H1 (cell line): ENCODE results near the gene DIAPH2.

ENCODE experiments used
- CTCF ChIP-seq, 3 experiments: IDR thresholded peaks; 1 replicate in 2 of 3; 2 replicates in 1 of 3; pipeline versions ENCODE4 v1.5.1 to v1.6.1; 2011; ENCODE audit warnings: low read length in 3 of 3, mild to moderate bottlenecking in 3 of 3, inconsistent platforms in 2 of 3, low read depth in 1 of 3, moderate library complexity in 1 of 3; ENCODE audit not compliant: insufficient read depth in 1 of 3; ENCODE audit errors: control extremely low read depth in 1 of 3
- SRF ChIP-seq: IDR thresholded peaks from 2 replicates; pipeline ENCODE4 v1.6.1; 2011; ENCODE audit warnings: mild to moderate bottlenecking, low read depth, low read length, moderate library complexity
- TCF12 ChIP-seq: IDR thresholded peaks from 2 replicates; pipeline ENCODE4 v1.6.1; 2011; ENCODE audit warnings: low read depth, mild to moderate bottlenecking, low read length
- YY1 ChIP-seq: IDR thresholded peaks from 2 replicates; pipeline ENCODE4 v1.6.1; 2011; ENCODE audit warnings: low read depth, mild to moderate bottlenecking, low read length

- TF ChIP-seq TCF12 (no peak), YY1 (no peak), CTCF (IDR thresholded peaks at IDR 0.05; ENCODE audit: control extremely low read depth in 1 of 3, insufficient read depth in 1 of 3, low read depth in 1 of 3, low read length in 3 of 3) (no peak), SRF (no peak)
These were observed 648.3 kb downstream of the DIAPH2 start for GRCh38 chrX:97332963-97333362.
